Heart left ventricle (tissue), 16 donors: ENCODE measurements around the gene RBM33. TPM values are rescaled to one million over a fixed set of nuclear protein-coding genes. Genes with fewer than 3 reads are reported as not detected.

Source experiments
- ATAC-seq, 4 donors: fragments of 200-7000 bp; cut with Tn5 transposase; one replicate each; pipeline ENCODE4 v1.9.1; 2020 to 2022; ENCODE audit warnings: moderate library complexity in 4 of 4, mild to moderate bottlenecking in 3 of 4, moderate number of reproducible peaks in 1 of 4
- DNase-seq, 5 donors: peaks; one replicate each; pipeline ENCODE4 v3.0.0-alpha.2; 2020
- H3K27ac ChIP-seq, 12 donors: fragments of 200-600 bp; sonication (generic) in 4 of 12; one replicate each; pipeline versions ENCODE4 v1.5.0 to v1.8.0; 2016 to 2022; ENCODE audit warnings: mild to moderate bottlenecking in 2 of 12
- H3K27me3 ChIP-seq, 9 donors: fragments of 200-600 bp; sonication (generic) in 2 of 9; one replicate each; pipeline versions ENCODE4 v1.5.1 to v1.8.0; 2016 to 2022; ENCODE audit warnings: mild to moderate bottlenecking in 3 of 9
- H3K36me3 ChIP-seq, 9 donors: fragments of 200-600 bp; sonication (generic) in 2 of 9; one replicate each; pipeline versions ENCODE4 v1.5.0 to v1.8.0; 2018 to 2022; ENCODE audit warnings: mild to moderate bottlenecking in 2 of 9
- H3K4me1 ChIP-seq, 12 donors: fragments of 200-600 bp; sonication (generic) in 4 of 12; one replicate each; pipeline versions ENCODE4 v1.5.0 to v1.8.0; 2016 to 2022; ENCODE audit warnings: mild to moderate bottlenecking in 3 of 12
- H3K4me3 ChIP-seq, 12 donors: fragments of 200-600 bp; sonication (generic) in 4 of 12; one replicate each; pipeline versions ENCODE4 v1.5.0 to v1.8.0; 2017 to 2022; ENCODE audit warnings: mild to moderate bottlenecking in 9 of 12, moderate library complexity in 4 of 12
- H3K9me3 ChIP-seq, 12 donors: fragments of 200-600 bp; sonication (generic) in 4 of 12; one replicate each; pipeline versions ENCODE4 v1.5.0 to v1.8.0; 2016 to 2022; ENCODE audit warnings: mild to moderate bottlenecking in 1 of 12
- POLR2A ChIP-seq, 2 donors: fragments of 450-650 bp; IDR thresholded peaks; one replicate each; pipeline ENCODE4 v1.6.1; 2017; ENCODE audit warnings: antibody characterized with exemption in 2 of 2, mild to moderate bottlenecking in 2 of 2, moderate library complexity in 2 of 2
- WGBS, 4 donors: extraction: QIAGEN DNeasy Blood & Tissue Kit in 2 of 4; methylation state at CpG; one replicate each; pipeline versions ENCODE4 v1.1.5 to v1.1.7; 2013 to 2018; 5-methylcytosine and 5-hydroxymethylcytosine counted together
- intact Hi-C, 10 donors: fragments of 100-400 bp; cut with DNase I; formaldehyde crosslinking; loops; one replicate each; pipeline versions ENCODE4 v1.11.1 to v1.14.2; 2022
- polyA plus RNA-seq, 2 donors: library from polyadenylated mRNA; stranded (reverse); fragments of 200-250 nt; gene quantifications; one replicate each; pipeline ENCODE4 v1.2.3, GENCODE V29; 2013
- total RNA-seq, 9 donors: library from RNA; depleted of rRNA in 2 of 9; stranded (reverse); fragments of >200 nt in 2 of 9; fragmentation: NEBNext Ultra II Directional in 3 of 9; extraction: Animal tissue kit (Norgen Biotek cat#: 25700) in 3 of 9; gene quantifications; one replicate each; pipeline versions ENCODE4 v1.1.0 to v1.2.4, GENCODE V29; 2016 to 2023
- TF ChIP-seq, protein P1 (sequence below), 12 donors: fragments of 200-600 bp; sonication (generic) in 4 of 12; IDR thresholded peaks; one replicate each; pipeline versions ENCODE4 v1.5.0 to v1.8.0; 2018 to 2022; ENCODE audit warnings: antibody characterized with exemption in 12 of 12, mild to moderate bottlenecking in 5 of 12
- donor health status: ischemic (EF 13 %, LVEDD 7.1; RV severe dilation, severe dysfunction).
- donor health status: healthy with polysubstance abuse.
- donor health status: DM: no; HTN: yes; CAD: no.
- donor health status: DM: no; HTN: no; CAD: no.
- donor health status: ischemic (EF 25% LVEDD 6.9; RV normal size, moderate dysfunction).
- donor health status: ischemic (EF 25% LVEDD 5.7; RV mildly dilated, moderate dysfunction).
- donor health status: healthy.
- donor health status: DM: yes; HTN: yes; CAD: no.
- donor health status: ischemic (EF 35%, LVEDD 5.7; RV mildly dilated, moderate dysfunction).
- donor health status: nonischemic (EF 11% LVEDD 7.7; RV severe dilation, severe dysfunction).
- donor health status: DM: yes; HTN: yes; CAD: no.
- donor health status: PGD.
- donor health status: ischemic (EF 29% LVEDD 5.4; RV normal size, mild dysfunction).
- donor health status: nonischemic (EF 23%, LVEDD 6.1; RV moderate dilation, normal function).

RBM33 gene
- total and polyA plus RNA-seq, 11 donors: 13.1 to 40.8 (median 30.2) TPM

DNA sequence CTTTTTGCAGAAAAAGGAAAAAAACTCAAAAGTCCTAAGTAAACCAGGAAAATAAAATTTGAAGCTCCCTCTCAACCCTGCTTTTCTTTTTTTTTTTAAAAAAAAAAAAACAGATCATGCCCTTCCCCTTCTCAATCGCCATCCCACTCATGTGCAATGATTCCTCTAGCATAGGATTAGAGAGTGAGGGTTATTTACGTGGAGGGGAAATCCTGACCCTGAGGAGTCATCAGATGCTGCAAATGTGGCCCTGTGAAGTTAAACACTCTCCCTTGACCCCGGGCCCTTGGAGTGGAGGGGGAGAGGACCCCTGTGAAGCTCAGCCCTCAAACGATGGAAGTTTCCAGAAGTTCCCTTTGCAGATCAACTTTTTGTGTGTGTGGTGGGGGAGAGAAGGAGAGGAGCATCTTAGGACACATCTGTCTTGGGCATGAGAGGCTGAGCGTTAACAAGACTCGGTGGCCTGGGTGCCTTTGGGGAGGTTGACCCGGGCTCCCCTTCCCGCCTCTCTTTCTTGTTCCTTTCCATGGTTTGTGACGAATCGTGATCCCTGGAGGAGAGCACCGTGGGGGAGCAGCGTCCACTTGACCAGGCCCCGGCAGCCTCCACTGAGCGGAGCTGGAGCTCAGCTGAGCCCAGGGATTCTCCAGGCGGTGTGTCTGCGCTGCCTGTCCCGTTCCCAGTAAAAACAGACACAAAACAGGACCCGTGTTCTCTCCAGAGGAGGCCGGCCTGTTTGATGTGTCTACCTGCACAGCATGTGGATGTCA is 169.3 kb downstream of the RBM33 start:
- Histone ChIP-seq H3K4me3 (no peak overlapping the region), H3K27me3 (peaks cover 48 to 96% (median 75%) of the 10 kb centered on the region in 9 donors), H3K9me3 (peaks cover 0 to 4% (median 0%) of the 10 kb centered on the region in 12 donors), H3K4me1 (peaks cover 0 to 29% (median 10%) of the 10 kb centered on the region in 12 donors), H3K36me3 (no peaks in the 10 kb centered on the region), H3K27ac (no peak overlapping the region)
- no peak for TF ChIP-seq POLR2A (IDR thresholded peaks at IDR 0.05)
- TF ChIP-seq, protein P1, sequence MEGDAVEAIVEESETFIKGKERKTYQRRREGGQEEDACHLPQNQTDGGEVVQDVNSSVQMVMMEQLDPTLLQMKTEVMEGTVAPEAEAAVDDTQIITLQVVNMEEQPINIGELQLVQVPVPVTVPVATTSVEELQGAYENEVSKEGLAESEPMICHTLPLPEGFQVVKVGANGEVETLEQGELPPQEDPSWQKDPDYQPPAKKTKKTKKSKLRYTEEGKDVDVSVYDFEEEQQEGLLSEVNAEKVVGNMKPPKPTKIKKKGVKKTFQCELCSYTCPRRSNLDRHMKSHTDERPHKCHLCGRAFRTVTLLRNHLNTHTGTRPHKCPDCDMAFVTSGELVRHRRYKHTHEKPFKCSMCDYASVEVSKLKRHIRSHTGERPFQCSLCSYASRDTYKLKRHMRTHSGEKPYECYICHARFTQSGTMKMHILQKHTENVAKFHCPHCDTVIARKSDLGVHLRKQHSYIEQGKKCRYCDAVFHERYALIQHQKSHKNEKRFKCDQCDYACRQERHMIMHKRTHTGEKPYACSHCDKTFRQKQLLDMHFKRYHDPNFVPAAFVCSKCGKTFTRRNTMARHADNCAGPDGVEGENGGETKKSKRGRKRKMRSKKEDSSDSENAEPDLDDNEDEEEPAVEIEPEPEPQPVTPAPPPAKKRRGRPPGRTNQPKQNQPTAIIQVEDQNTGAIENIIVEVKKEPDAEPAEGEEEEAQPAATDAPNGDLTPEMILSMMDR (IDR thresholded peaks at IDR 0.05): no peak
- ATAC-seq (no peak), DNase-seq (peak in 2 of 5 donors; percentile 16 to 19)
- WGBS, 4 donors: 4 to 5% (median 4%) methylated on average over 18 to 19 of the region's 19 CpGs
- intact Hi-C loops: loop anchor here in 3 of 10 donors (5.0 kb wide), 1 partner anchor 659 kb away; no protein-coding TSS in a partner anchor

DNA sequence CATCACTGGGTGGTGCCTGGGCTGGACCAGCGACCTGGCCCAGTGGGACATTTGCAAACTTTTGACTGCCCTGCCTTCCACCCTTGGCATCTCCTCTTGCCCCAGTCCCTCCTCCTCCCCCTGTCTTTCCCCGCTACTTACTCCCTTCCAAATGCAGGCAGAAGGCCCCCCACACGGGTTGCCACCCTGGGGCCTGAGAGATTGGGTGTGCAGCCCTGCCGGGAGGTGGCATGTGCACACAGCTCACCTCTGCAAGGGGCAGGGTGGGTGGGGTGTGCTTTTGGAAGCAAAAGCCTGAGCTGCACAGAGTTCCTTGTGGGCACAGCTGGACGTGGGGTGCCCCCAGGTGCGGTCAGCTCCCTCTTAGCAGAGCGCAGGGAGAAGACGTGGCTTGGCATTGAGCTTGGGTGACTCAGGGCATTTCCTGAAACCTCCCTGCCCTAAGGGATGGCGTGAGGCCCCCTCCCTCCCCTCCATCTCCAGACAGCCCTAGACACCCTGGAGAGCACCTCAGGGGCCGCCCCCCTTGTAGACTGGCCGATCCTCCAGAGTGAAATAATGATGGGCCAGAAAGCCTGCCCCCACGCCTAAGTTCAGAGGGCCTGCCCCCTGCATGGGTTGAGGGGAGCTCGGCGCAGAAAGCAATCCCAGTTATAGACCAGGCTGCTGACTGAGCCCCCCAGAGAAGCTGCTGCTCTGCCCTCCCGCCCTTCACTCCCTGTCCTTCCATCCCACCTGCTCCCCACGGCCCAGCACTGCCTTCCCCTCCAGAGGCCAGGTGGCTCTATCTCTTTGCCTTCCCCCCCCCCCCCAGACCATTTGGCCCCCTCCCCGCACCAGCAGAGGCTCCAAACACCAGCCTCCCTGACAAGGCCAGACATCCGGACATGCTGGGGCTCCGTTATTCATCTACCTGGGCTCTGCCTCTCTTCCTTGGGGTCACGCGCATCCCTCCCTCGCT is 170.1 kb downstream of the RBM33 start:
- H3K4me1 ChIP-seq: peaks cover 0 to 20% (median 6%) of the 10 kb centered on the region in 12 donors
- intact Hi-C loops: loop anchor here in 8 of 10 donors (5.0 kb wide), 1 partner anchor 658 kb away; no protein-coding TSS in a partner anchor
- peaks cover 0 to 4% (median 0%) of the 10 kb centered on the region in 12 donors for H3K9me3 ChIP-seq
- 6 to 10% (median 7%) methylated on average over 18 to 22 of the region's 22 CpGs for WGBS, 4 donors
- no peak for ATAC-seq
- H3K27me3 ChIP-seq: peaks cover 40 to 96% (median 66%) of the 10 kb centered on the region in 9 donors
- no peak for TF ChIP-seq POLR2A (IDR thresholded peaks at IDR 0.05)
- TF ChIP-seq, protein P1 (IDR thresholded peaks at IDR 0.05): no peak
- no peak overlapping the region for H3K27ac ChIP-seq
- H3K36me3 ChIP-seq: no peaks in the 10 kb centered on the region
- H3K4me3 ChIP-seq: no peak overlapping the region
- peak in 1 of 5 donors; percentile 30 for DNase-seq

DNA sequence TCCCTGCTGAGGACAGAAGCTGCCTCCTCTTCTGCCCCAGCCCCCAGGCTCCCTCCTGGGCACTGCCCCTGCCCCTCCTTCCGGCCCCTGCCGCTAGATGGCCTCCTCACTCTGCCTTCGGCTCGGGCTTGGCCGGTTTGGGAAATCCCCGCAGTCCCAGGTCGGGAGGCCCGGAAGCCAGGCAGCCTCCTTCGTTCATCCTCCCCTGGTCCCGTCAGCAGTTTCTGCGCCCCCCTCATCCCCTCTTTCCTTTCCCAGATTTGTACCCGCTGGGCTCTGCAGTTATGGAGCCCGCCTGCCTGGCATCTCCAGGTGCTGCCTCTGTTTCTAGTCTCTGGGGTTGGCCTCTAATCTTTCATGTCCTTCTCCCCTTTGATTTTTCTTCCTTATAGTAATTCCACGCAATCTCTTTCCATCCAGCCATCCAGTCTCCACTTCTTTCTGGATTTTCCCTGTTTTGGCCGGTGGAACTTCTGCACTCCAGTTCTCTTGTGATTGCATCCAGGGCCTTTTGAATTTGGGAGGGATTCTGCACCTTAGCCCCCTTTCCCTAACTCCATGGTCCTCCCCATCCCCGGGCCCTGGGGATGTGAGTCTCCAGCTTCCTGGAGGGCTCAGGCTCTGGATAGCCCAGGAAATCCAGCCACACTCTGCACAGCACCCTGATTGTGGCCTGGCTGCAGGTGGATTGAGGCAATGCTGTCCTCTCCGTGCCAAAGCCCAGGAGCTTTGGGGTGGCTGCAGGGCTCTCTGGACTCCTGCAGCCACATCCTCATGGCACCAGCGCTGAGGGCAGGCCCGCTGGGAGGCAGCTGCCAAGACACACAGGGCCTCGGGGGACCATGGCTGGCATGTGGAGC is 171.1 kb downstream of the RBM33 start:
- TF ChIP-seq POLR2A (IDR thresholded peaks at IDR 0.05): no peak
- TF ChIP-seq, protein P1 (IDR thresholded peaks at IDR 0.05): peak; percentile 13 to 59 (median 44)
- Histone ChIP-seq H3K4me1 (peaks cover 0 to 11% (median under 1%) of the 10 kb centered on the region in 12 donors), H3K36me3 (no peaks in the 10 kb centered on the region), H3K27me3 (peaks cover 31 to 96% (median 61%) of the 10 kb centered on the region in 9 donors), H3K9me3 (peaks cover 0 to 4% (median 0%) of the 10 kb centered on the region in 12 donors), H3K4me3 (no peak overlapping the region), H3K27ac (no peak overlapping the region)
- intact Hi-C loops: loop anchor here in 5 of 10 donors (5.0 kb wide), 1 partner anchor 657 kb away; no protein-coding TSS in a partner anchor
- 25 to 30% (median 30%) methylated on average over 20 of the region's 20 CpGs for WGBS, 4 donors
- ATAC-seq (peak; percentile 58 to 81 (median 70)), DNase-seq (peak in 4 of 5 donors; percentile 27 to 75 (median 33))
